ENCODE measurements around the gene ZNF350.
"Not testable (repeated sequence)": the region's sequence is repeated elsewhere in the genome, so short reads cannot be mapped to it uniquely, and the experiment has no call there.

The ZNF350 gene

DNA sequence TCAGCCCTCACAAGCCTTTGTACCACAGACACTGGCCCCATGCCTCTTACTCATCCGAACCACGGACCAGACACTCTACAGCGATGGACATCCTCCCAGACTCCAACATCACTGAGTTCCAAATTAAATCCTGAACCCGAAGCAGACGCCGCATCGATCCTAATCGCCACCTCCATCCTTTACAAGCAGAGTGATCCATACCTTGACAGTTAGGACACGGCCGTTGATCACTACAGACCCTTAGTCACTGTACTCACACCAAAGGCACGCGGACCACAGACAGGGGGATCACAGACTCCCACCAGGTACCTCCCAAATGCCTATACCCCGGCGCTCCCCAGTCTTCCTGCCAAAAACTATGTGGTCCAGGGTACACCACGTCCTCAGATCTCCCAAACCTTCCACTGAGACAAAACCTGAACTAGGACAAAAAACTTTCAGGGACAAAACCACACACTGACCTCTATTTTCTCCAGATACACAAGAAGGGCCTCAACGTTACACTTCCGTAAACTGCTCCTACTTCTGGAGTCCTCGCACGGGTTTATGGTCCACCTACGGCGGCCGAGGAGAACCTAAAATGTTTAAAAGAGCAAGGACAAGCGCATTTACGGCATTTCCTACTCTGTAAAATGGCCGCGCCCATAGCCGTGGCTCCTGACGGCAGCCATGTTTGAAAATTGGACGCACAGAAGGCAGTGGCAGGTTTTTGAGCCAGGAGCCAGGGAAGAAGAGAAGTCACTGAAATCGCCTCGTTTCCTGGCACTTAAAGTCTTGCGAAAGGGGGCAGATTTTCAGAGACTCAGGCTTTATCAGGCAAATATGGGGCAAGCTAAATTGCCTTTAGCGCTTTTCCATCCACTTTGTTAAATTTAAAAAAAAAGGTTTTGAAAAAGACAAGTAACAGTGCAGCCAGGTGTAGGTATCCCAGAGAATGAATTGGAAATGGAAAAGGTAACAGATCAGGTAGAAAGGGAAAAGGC, at the start of gene ZNF350:
Gene ZNF350 (minus strand): TSS at position 532 of the 983 bp plus-strand sequence. CDS start 12,480 bp downstream, outside the sequence.
- peak within 1 kb of the TSS; percentile 84 for H3K4me3 ChIP-seq (ENCODE audit: low read depth, low read length)
- peak; percentile 86 for DNase-seq (ENCODE audit: low read depth)

- no peak for DNase-seq (ENCODE audit: low read depth)
These were observed 47.5 kb upstream of the ZNF350 start for GRCh38 chr19:52034051-52034728.

DNA sequence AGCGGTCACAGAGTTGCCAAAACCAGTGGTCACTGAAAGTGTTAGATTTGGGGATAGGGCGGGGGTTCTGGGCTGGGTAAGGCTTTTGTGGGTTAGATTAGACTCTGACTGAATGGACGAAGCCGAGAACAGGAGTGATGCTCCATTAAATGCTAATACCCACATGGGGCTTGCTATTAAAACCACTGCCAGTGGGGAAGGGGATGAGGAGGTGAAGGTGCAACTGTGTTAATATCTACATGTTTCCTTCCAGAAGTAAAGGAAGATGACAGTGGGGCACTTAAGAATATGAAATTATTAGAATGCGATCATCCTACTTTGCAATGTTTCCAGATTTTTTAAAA, 42.1 kb upstream of the ZNF350 start:
- no peak for DNase-seq (ENCODE audit: low read depth)
- peak overlapping the region; percentile 95 for H3K4me3 ChIP-seq (ENCODE audit: low read depth, low read length)

More at GRCh38 chr19:52034051-52034728, 47.5 kb upstream of the ZNF350 start:
- H3K4me3 ChIP-seq (ENCODE audit: low read depth, low read length) = no peak overlapping the region

DNA sequence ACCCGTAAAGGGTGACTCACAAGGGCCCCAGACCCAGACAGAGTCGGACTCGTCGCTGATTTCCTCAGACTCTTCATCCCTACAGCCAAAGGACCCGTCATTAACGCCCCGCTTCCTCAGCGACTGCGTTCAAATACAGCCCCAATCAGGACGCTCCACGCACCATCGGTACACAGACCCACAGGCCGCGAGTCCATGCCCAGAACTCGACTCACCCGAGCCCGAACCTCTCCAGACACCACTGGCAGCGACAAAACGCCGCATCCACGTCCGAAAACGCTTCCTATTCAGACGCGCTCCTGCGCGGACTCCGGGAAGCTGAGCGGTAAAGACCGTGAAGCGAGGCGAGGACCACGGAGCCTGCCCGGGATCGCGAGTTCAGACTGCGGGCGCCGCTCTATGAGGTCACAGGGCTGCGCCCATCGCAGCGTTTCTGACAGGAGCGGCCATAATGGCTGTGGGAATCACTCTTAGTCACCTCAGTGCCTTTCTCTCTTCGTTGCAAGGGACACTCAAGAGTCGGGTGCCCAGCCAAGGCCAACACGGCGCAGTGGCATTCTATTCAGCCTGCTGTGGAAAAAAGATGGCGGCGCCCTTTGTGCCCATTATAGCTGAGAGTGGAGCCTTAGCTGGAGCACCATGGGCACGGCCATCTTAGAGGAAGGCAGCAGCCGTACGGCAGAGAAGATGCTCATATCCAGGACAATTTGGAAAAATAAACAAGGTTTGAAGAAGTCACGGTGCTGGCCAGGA, 41.6 kb upstream of the ZNF350 start, which contains the start of gene ZNF614:
Gene ZNF614 (minus strand): TSS at position 353 of the 753 bp plus-strand sequence. CDS start 2,634 bp downstream, outside the sequence.
- peak; percentile 48 for DNase-seq (ENCODE audit: low read depth)
- peak within 1 kb of the TSS; percentile 95 for H3K4me3 ChIP-seq (ENCODE audit: low read depth, low read length)

DNA sequence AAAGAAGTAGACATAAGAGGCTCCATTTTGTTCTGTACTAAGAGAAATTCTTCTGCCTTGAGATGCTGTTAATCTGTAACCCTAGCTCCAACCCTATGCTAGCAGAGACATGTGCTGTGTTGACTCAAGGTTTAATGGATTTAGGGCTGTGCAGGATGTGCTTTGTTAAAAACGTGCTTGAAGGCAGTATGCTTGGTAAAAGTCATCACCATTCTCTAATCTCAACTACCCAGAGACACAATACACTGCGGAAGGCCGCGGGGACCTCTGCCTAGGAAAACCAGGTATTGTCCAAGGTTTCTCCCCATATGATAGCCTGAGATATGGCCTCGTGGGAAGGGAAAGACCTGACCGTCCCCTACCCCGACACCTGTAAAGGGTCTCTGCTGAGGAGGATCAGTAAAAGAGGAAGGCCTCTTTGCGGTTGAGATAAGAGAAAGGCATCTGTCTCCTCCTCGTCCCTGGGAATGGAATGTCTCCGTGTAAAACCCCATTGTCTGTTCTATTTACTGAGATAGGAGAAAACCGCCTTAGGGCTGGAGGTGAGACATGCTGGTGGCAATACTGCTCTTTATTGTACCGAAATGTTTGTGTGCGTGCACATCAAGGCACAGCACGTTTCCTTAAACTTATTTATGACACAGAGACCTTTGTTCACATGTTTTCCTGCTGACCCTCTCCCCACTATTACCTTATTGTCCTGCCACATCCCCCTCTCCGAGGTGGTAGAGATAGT, 39.8 kb upstream of the ZNF350 start:
- not testable (repeated sequence) for H3K4me3 ChIP-seq (ENCODE audit: low read depth, low read length); DNase-seq (ENCODE audit: low read depth)

GRCh38 chr19:52024478-52024877, 37.8 kb upstream of the ZNF350 start:
- DNase-seq (ENCODE audit: low read depth) = not testable (repeated sequence)

DNA sequence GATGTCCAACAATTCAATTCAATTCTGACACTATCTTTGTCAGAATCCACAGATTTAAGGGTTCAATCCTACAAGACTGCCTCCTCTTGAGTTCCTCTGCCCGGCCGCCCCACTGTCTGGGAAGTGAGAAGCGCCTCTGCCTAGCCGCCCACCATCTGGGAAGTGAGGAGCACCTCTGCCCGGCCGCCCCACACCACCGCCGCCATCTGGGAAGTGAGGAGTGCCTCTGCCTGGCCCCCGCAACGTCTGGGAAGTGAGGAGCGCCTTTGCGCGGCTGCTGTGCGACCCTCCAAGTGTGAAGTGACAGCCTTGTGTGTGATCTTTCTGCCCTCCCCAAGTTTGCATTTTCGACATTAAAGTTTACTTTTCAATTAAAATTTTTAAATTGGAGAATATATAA, 35.6 kb upstream of the ZNF350 start:
- no peak overlapping the region for H3K4me3 ChIP-seq (ENCODE audit: low read depth, low read length)
- no peak for DNase-seq (ENCODE audit: low read depth)

More at GRCh38 chr19:52024478-52024877, 37.8 kb upstream of the ZNF350 start:
- not testable (repeated sequence) for H3K4me3 ChIP-seq (ENCODE audit: low read depth, low read length)

GRCh38 chr19:52020506-52020905, 33.9 kb upstream of the ZNF350 start:
- no peak for DNase-seq (ENCODE audit: low read depth)
- no peak overlapping the region for H3K4me3 ChIP-seq (ENCODE audit: low read depth, low read length)

DNA sequence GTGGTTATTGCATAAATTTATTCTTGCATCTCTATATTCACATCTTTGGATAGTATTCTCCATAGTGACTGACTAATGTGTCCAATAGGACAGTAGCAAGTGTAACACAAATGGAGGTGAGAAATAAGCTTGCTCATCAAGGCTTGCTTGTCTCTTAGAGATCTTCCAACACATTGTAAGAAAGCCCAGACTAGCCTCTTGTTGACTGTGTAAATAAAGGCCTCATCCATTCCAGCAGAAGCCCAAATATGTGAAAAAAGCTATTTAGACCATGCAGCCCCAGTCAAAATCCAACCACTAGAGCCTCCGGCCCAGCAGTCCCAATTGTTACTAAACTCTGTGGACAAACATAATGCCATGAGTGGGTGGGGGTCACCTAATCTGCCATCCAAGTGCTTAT, 24.0 kb upstream of the ZNF350 start:
- no peak overlapping the region for H3K4me3 ChIP-seq (ENCODE audit: low read depth, low read length)
- DNase-seq (ENCODE audit: low read depth) = no peak

DNA sequence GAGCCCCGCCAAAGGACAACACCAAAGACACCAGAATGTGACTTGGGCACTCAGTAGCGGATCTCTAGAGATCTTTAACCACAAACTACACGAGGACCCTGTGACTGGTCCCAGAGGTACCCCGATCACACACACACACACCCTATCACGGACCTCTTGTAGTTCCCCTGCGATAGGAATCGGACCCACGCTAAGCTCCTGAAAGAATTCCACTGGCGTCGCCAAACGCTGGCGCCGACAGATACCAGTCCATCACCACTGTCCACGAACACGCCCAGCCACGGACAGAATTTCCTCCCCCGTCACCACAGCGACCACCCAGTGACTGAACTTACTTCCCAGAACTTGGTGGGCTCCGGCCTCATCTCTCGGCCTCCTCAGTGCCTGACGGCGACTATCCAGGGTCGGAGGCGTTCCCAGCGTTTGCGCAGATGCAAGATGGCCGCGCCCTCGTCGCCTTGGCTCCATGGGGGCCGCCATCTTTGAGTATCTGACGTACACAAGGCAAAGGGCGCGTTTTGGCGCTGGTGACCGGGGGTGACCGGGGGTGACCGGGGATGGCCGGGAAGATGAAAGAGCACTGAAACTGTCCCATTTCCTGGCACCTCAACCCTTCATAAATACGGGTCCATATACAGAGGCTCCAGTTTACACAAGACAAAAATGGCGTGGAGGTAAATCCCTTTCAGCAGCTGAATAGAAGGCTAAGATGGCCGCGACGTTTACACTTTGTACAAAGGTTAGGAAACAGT, 21.3 kb upstream of the ZNF350 start, which contains the start of gene ZNF615:
Gene ZNF615 (minus strand): TSS at position 406 of the 752 bp plus-strand sequence. CDS start 4,500 bp downstream, outside the sequence.
- H3K4me3 ChIP-seq (ENCODE audit: low read depth, low read length) = peak within 1 kb of the TSS; percentile 79
- DNase-seq (ENCODE audit: low read depth) = peak; percentile 55

- no peak for DNase-seq (ENCODE audit: low read depth)
- peak overlapping the region; percentile 79 for H3K4me3 ChIP-seq (ENCODE audit: low read depth, low read length)
These were observed 20.8 kb upstream of the ZNF350 start for GRCh38 chr19:52007451-52007805.

GRCh38 chr19:51994048-51994644, 7.5 kb upstream of the ZNF350 start:
- no peak for DNase-seq (ENCODE audit: low read depth)
- no peak overlapping the region for H3K4me3 ChIP-seq (ENCODE audit: low read depth, low read length)

DNA sequence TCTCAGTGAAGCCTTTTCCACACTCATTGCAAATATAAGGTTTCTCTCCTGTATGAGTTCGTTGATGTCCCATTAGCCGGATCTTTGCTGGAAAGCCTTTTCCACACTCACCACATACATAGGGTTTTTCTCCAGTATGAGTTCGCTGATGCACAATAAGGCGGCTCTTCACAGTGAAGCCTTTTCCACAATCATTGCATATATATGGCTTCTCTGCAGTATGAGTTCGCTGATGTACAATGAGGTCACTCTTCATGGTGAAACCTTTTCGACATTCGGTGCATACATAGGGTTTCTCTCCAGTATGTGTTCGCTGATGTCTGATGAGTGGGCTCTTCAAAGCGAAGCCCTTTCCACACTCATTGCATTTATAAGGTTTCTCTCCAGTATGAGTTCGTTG, 6.8 kb upstream of the ZNF350 start:
- no peak overlapping the region for H3K4me3 ChIP-seq (ENCODE audit: low read depth, low read length)
- DNase-seq (ENCODE audit: low read depth) = no peak

DNA sequence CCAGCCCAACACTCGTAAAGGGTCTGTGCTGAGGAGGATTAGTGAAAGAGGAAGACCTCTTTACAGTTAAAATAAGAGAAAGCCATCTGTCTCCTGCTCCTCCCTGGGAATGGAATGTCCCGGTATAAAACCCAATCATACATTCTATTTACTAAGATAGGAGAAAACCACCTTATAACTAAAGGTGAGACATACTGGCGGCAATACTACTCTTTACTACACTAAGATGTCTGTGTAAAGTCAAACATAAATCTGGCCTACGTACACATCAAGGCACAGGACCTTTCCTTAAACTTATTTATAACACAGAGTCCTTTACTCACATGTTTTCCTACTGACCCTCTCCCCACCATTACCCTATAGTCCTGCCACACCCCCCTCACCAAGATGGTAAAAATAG, 3.3 kb downstream of the ZNF350 start:
- H3K4me3 ChIP-seq (ENCODE audit: low read depth, low read length) = no peak overlapping the region
- DNase-seq (ENCODE audit: low read depth) = no peak

DNA sequence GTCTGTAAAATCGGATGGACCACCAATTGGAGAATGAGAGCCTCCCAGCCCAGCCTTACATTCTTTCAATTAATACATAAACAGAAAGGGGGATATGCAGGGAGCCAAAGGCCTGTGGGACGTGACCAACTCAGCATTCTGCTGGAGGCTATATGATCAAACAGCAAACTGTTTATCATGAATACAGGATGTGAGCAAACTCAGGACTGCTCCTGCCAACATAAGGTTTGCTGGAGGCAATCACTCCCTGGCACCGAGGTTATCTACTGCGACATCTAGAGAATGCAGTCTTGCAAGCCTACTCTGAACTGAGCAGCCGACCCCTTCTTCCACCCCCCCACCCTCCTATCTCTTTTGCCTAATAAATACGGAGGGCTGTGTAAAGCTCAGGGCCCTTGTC, 5.7 kb downstream of the ZNF350 start:
- not testable (repeated sequence) for DNase-seq (ENCODE audit: low read depth); H3K4me3 ChIP-seq (ENCODE audit: low read depth, low read length)

- no peak overlapping the region for H3K4me3 ChIP-seq (ENCODE audit: low read depth, low read length)
- peak; percentile 17 for DNase-seq (ENCODE audit: low read depth)
These were observed 6.4 kb downstream of the ZNF350 start for GRCh38 chr19:51980116-51980736.

GRCh38 chr19:51978882-51979281, 7.8 kb downstream of the ZNF350 start:
- DNase-seq (ENCODE audit: low read depth) = no peak
- no peak overlapping the region for H3K4me3 ChIP-seq (ENCODE audit: low read depth, low read length)

All from skeletal muscle cell (primary cell).